Measurements from ENCODE around the gene CARD9. TPM values are rescaled to one million over a fixed set of nuclear protein-coding genes. Genes with fewer than 3 reads are reported as not detected.
"Not testable (repeated sequence)": the region's sequence is repeated elsewhere in the genome, so short reads cannot be mapped to it uniquely, and the experiment has no call there.

CARD9 gene
- total RNA-seq, 2 donors from 2014 or later: 1.2 to 1.7 TPM

DNA sequence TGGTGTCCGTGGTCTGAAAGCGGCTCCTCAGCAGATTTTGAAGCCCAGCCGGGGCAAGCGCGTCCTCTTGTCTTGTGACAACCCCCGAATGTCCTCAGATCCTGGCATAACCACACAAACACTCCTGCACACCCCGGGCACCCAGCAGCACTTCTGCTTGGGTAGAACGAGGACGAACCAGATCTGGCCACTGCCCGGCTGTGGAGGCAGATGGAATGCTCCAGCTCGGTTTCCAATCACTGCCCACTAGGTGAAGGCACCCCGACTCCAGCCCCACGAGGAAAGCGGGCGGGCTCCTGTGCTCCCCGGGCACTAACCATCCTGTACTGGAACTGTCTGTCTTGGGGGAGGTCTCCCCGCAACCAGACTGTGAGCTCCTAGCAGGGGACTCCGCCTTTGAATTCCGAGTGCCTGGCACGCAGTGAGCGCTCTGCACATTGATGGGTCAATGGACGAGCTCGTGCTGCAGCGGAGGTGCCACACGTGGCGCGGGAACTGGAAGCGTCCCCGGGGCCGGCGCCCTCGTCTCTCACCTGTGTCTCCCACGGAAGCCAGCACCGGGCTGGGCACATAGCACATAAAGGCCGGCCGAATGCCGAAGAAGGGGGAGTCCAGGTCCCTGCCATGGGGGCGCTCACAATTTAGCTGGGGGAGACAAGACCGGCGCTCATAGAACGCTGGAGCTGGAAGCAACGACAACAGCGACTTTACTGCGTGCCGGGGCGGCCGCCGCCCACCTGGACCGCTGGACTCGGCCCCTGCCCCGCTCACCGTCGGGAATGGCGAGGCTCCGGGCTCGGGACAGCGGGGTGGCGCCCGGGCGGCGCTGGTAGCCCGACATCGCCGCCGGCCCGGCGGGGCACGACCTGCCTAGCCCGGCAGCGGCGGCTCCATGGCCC is 36.3 kb upstream of the CARD9 start:
- peaks cover 10% of the 10 kb centered on the region for H3K36me3 ChIP-seq
- intact Hi-C loops (cut with DNase I): loop anchor here (5.0 to 10.0 kb wide), 2 partner anchors 65 to 72 kb away; partner anchors contain the start of gene SEC16A

DNA sequence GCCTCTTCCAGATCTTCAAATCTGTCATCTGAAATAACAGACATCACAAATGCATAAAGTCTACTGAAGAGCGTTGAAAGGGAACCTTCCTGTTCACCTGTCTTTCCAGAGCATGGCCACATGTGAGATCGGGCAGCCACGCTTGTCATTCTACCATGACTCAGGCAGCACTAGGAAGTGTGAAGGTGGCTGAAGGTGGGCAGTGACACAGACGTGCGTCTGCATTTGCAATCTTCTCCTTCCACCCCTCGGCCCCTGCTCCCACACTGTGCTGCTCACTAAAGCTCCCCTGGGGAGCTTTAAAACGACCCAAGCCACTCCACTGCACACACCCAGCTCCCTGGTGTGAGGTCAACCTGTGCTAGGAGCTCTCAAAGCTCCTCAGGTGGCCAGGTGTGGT is 34.4 kb upstream of the CARD9 start:
- no peak overlapping the region for H3K9ac ChIP-seq (ENCODE audit: low read depth in 2 of 2, low read length in 2 of 2)
- peaks cover 16% of the 10 kb centered on the region for H3K4me1 ChIP-seq
- TF ChIP-seq, protein P1, sequence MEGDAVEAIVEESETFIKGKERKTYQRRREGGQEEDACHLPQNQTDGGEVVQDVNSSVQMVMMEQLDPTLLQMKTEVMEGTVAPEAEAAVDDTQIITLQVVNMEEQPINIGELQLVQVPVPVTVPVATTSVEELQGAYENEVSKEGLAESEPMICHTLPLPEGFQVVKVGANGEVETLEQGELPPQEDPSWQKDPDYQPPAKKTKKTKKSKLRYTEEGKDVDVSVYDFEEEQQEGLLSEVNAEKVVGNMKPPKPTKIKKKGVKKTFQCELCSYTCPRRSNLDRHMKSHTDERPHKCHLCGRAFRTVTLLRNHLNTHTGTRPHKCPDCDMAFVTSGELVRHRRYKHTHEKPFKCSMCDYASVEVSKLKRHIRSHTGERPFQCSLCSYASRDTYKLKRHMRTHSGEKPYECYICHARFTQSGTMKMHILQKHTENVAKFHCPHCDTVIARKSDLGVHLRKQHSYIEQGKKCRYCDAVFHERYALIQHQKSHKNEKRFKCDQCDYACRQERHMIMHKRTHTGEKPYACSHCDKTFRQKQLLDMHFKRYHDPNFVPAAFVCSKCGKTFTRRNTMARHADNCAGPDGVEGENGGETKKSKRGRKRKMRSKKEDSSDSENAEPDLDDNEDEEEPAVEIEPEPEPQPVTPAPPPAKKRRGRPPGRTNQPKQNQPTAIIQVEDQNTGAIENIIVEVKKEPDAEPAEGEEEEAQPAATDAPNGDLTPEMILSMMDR (IDR thresholded peaks at IDR 0.05): no peak
- H3K27ac ChIP-seq: no peak overlapping the region
- H3K36me3 ChIP-seq: peaks cover 2% of the 10 kb centered on the region
- no peak overlapping the region for H3K4me3 ChIP-seq
- no peaks in the 10 kb centered on the region for H3K9me3 ChIP-seq
- DNase-seq: no peak
- intact Hi-C loops (cut with DNase I): loop anchor here (10.0 kb wide), 1 partner anchor 63 kb away; no protein-coding TSS in a partner anchor
- no peaks in the 10 kb centered on the region for H3K27me3 ChIP-seq

More for the DNA sequence above, 36.3 kb upstream of the CARD9 start:
- DNase-seq: peak; percentile 41
- peak overlapping the region; percentile 71 to 75 for H3K9ac ChIP-seq (ENCODE audit: low read depth in 2 of 2, low read length in 2 of 2)
- peaks cover 16% of the 10 kb centered on the region for H3K4me1 ChIP-seq
- H3K27me3 ChIP-seq: no peaks in the 10 kb centered on the region
- TF ChIP-seq, protein P1 (IDR thresholded peaks at IDR 0.05): no peak
- peak overlapping the region; percentile 90 for H3K4me3 ChIP-seq
- H3K27ac ChIP-seq: peak overlapping the region; percentile 30
- no peaks in the 10 kb centered on the region for H3K9me3 ChIP-seq

DNA sequence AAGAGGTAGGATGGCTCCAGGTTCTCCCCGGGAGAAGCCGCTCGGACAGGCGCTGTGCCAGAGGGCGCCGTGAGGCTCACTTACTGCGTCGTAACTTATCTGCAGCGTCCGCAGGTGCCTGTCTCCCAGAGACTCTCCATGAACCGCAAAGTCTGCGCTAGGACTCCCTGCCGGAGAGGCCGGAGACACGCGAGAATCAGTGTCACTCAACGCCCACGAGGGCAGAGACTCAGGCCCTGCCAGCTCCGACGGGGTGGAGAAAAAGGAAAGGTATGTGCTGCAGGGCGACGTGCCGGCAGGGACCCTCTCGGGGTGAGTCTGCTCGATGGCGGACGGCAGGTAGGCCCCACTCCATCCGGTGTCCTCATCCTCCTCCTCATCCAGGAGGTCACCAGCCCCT is 33.6 kb upstream of the CARD9 start:
- not testable (repeated sequence) for H3K36me3 ChIP-seq; H3K27ac ChIP-seq; H3K9ac ChIP-seq (ENCODE audit: low read depth in 2 of 2, low read length in 2 of 2); H3K4me3 ChIP-seq; DNase-seq; H3K9me3 ChIP-seq; H3K27me3 ChIP-seq
- intact Hi-C loops (cut with DNase I): loop anchor here (10.0 kb wide), 1 partner anchor 62 kb away; no protein-coding TSS in a partner anchor
- H3K4me1 ChIP-seq: peaks cover 16% of the 10 kb centered on the region

DNA sequence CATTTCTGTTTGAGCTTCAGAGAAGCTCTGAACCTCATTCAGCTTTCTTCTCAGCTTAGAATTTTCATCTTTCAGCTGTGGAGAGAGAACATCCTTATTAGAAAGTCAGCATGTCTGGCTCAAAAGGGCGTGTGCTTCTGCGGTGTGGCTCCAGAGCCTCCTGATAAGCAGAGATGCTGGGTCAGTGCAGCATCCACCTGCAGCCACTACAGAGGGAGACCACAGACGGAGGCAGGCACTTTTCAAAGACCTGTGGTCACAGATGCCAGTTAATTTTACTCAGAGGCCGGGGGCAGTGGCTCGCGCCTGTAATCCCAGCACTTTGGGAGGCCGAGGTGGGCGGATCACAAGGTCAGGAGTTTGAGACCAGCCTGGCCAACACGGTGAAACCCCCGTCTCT is 32.4 kb upstream of the CARD9 start:
- intact Hi-C loops (cut with DNase I): loop anchor here (10.0 kb wide), 1 partner anchor 61 kb away; no protein-coding TSS in a partner anchor
- not testable (repeated sequence) for H3K36me3 ChIP-seq; H3K4me1 ChIP-seq; H3K9ac ChIP-seq (ENCODE audit: low read depth in 2 of 2, low read length in 2 of 2); H3K27me3 ChIP-seq; H3K9me3 ChIP-seq; DNase-seq; H3K27ac ChIP-seq; H3K4me3 ChIP-seq

DNA sequence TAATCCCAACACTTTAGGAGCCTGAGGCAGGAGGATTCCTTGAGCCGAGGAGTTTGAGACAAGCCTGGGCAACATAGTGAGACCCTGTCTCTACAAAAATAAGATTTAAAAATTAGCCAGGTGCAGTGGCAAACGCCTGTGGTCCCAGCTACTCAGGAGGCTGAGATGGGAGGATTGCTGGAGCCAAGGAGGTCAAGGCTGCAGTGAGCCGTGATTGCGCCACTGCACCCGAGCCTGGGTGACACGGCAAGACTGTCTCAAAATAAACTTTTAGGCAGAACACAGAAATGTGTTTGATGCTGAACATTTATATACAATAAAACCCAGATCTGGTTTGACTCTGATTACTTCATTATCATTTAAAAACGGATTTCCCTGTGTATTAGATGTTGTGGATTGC is 32.0 kb upstream of the CARD9 start:
- no peak for DNase-seq
- TF ChIP-seq, protein P1 (IDR thresholded peaks at IDR 0.05): no peak
- no peaks in the 10 kb centered on the region for H3K36me3 ChIP-seq

DNA sequence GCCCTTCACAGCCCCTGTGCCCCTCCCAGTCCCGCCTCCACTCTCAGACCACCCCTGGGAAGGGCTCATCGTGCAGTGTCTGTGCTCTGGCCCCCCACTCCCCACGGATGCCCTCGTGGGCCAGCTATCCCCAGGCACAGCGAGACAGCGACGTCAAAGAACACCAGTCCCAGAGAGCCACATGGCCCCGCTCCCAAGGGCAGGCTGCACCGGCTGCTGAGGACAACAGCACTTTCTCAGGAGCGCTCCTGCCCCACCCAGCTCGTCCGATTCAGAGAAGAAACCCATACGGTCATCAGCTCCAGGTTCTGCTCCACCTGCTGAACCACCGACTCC is 31.3 kb upstream of the CARD9 start:
- Histone ChIP-seq H3K36me3 (no peaks in the 10 kb centered on the region), H3K4me1 (peaks cover 9% of the 10 kb centered on the region), H3K9me3 (no peaks in the 10 kb centered on the region), H3K27me3 (no peaks in the 10 kb centered on the region), H3K27ac (no peak overlapping the region), H3K4me3 (no peak overlapping the region), H3K9ac (ENCODE audit: low read depth in 2 of 2, low read length in 2 of 2) (no peak overlapping the region)
- intact Hi-C loops (cut with DNase I): loop anchor here (10.0 kb wide), 1 partner anchor 60 kb away; no protein-coding TSS in a partner anchor
- no peak for DNase-seq
- TF ChIP-seq, protein P1 (IDR thresholded peaks at IDR 0.05): no peak

More for the DNA sequence above, 32.0 kb upstream of the CARD9 start:
- H3K4me1 ChIP-seq: peaks cover 7% of the 10 kb centered on the region
- intact Hi-C loops (cut with DNase I): loop anchor here (10.0 kb wide), 1 partner anchor 61 kb away; no protein-coding TSS in a partner anchor
- H3K9me3 ChIP-seq: no peaks in the 10 kb centered on the region
- no peak overlapping the region for H3K9ac ChIP-seq (ENCODE audit: low read depth in 2 of 2, low read length in 2 of 2)
- no peaks in the 10 kb centered on the region for H3K27me3 ChIP-seq
- H3K27ac ChIP-seq: no peak overlapping the region
- H3K4me3 ChIP-seq: no peak overlapping the region
